ENCODE data around the gene ILK.

ILK gene

DNA sequence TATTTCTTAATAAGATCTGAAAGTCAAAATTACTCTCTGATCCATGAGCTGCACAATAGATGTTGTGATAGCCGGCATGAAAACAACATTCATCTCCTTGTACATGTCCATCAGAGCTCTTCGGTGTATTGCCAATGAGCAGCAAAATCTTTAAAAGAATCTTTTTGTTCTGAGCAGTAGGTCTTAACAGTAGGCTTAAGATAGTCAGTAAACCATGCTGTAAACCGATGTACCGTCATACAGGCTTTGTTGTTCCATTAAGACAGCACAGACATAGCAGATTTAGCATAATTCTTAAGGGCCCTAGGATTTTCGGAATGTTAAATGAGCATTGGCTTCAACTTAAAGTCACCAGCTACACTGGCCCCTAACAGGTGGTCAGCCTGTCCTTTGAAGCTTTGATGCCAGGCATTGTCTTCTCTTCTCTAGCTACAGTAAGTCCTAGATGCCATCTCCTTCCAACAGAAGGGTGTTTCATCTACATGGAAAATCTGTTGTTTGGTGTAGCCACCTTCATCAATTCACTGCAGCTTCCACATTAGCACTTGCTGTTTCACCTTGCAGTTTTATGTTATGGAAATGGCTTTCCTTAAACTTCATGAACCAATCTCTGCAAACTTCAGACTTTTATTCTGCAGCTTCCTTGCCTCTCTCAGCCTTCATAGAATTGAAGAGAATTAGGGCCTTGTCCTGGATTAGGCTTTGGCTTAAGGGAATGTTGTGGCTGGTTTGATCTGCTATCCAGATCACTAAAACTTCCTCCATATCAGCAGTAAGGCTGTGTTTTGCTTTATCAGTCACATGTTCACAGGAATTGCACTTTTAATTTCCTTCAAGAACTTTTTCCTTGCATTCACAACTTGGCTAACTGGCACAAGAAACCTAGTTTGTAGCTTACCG is 28.5 kb upstream of the ILK start:
- no peak for DNase-seq

GRCh38 chr11:6576471-6577373 is 26.9 kb upstream of the ILK start:
- DNase-seq: no peak

DNA sequence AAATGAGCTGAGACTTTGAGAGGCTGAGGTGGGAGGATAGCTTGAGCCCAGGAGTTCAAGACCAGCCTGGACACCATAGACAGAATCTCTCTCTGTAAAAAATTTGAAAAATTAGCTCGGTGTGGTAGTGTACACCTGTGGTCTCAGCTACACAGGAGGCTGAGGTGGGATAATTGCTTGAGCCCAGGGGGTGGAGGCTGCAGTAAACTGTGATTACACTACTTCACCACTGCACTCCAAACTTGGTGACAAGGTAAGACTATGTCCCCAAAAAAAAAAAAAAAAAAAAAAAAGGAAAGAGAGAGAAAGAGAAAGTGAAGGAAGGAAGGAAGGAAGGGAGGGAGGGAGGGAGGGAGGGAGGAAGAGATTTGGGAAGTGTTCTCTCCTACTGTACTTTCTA is 25.4 kb upstream of the ILK start:
- no peak for DNase-seq

DNA sequence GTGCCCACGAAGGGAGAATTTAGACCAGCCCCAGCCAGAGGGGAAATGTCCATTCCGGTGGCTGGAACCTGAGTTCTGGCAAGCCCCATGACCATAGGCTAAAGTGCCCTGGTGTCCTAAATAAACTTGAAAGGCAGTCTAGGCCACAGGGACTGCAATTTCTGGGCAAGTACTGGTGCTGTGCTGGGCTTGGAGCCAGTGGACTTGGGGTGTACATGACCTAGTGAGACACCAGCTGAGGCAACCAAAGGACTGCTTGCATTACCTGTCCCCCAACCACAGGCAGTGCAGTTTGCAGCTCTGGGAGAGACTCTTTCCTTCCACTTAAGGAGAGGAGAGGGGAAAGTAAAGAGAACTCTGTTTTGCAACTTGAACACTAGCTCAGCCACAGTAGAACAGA is 23.9 kb upstream of the ILK start:
- no peak for DNase-seq

GRCh38 chr11:6583584-6583983 is 20.0 kb upstream of the ILK start:
- no peak for DNase-seq

- DNase-seq: no peak
Measured at GRCh38 chr11:6584528-6584927, 19.0 kb upstream of the ILK start.

GRCh38 chr11:6586434-6587359 is 16.9 kb upstream of the ILK start:
- DNase-seq: no peak

GRCh38 chr11:6587360-6587953 is 16.1 kb upstream of the ILK start:
- DNase-seq: no peak

- no peak for DNase-seq
Measured at GRCh38 chr11:6588018-6588417, 15.6 kb upstream of the ILK start.

DNA sequence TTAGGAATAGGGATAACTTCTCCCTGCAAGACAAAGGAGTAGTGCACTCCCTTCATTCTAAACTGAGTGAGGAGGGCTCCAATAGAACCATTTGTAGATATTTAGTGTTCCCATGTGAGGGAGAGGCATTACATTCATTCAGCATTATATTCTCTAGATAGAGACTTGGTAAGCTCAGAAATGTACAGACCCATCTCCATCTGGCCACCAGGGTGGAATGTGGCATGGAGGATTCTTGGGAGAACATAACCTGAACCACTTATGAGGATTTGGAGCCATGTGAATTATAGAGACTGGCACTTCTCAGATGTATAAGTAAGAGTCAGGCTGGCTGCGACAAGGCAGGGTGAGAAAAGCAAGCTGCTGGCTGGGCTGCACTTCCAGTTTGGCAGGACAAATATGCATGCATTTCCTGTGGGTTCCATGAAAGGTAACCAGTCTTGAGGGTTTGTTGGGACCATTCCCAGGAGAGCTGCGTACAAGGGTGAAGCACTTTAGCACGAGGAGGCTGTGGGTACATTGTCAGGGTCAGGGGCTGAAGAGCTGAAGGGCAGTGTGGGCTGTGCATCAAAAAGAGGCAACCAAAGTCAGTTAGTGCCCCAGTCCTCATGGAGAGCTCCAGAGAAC is 9.3 kb upstream of the ILK start:
- no peak for DNase-seq

GRCh38 chr11:6596239-6596877 is 7.2 kb upstream of the ILK start:
- DNase-seq: no peak

DNA sequence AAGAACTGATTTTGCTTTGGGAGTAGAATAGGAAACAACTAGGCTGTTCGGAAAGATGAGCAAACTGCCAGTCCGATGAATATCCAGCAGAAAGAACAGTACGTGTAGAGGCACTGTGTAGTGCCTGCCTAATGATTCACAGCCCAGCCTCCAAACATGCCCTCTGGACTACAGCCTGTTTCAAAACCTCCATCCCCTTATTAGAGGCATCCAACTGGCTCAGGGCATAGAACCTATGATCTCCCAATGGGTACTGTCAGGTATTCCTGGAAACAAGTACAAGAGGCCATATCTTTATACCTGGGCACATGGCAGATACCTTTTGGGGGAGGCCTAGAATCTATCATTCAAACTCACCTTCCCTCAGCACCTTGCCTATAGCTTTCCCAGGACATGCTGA is 5.0 kb upstream of the ILK start:
- no peak for DNase-seq

GRCh38 chr11:6599449-6599848 is 4.1 kb upstream of the ILK start:
- no peak for DNase-seq

DNA sequence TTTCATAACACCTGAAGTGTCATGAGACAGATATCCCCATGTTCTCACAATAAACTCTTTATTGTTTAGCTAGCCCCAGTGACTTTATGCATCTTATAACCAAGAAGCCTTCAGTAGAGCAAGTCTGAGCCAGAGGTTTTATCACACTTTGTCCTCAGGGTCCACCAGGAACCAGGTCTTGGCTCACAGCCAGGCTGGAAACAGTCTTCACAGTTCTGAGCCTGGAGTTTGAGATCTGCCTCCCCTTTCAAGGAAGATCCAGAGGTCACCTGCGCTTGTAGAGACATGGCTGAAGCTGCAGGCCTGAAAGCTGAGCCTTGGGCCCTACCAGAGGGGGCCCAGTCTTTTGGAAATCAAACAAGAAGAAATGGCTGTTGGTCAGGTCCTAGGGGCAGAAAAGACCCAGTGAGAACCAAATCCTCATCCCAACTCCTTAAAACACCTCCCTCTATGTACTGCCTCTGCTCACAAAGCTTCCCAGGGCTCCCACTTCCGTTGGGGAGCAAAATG is 3.6 kb upstream of the ILK start:
- DNase-seq: no peak

- DNase-seq: no peak
Measured at GRCh38 chr11:6601041-6601461, 2.5 kb upstream of the ILK start.

- no peak for DNase-seq
Measured at GRCh38 chr11:6602096-6602940, 1.3 kb upstream of the ILK start.

DNA sequence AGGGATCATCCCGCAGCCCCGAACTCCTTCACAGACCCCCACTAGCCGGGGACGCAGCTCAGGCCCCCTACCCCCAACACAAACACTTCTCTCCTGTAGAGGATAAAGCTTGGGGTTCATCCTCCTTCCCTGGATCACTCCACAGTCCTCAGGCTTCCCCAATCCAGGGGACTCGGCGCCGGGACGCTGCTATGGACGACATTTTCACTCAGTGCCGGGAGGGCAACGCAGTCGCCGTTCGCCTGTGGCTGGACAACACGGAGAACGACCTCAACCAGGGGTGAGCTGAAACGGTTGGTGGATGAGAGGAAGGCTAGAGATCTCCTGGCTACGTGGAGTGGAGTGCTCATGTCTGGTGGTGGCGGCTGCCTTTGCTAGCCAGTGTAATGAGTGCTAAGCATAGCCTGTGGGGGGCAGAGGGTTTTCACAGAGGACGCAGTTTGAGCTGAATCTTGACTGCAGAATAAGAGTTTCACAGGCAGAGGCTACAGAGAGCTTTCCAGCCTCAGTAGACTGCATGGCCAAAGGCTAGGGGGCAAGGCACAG is 580 bp downstream of the ILK start:
- peak; percentile 51 for DNase-seq

- no peak for DNase-seq
Measured at GRCh38 chr11:6604790-6605189, 1.2 kb downstream of the ILK start.

GRCh38 chr11:6606471-6607189 is 3.1 kb downstream of the ILK start:
- no peak for DNase-seq
